AG04449 (cell line): ENCODE data around the gene YTHDC2.

Experiments used
- CTCF ChIA-PET: fragments of 350-600 bp; formaldehyde crosslinking; extraction: SDS; loops from one replicate; lab custom pipeline; 2021; ENCODE audit warnings: antibody characterized with exemption; lab: Yijun Ruan, JAX
- POLR2A ChIA-PET: fragments of 400-600, 350-600 bp; formaldehyde crosslinking; extraction: SDS; loops from one replicate; lab custom pipeline; 2020; ENCODE audit warnings: antibody characterized with exemption, inconsistent platforms; lab: Yijun Ruan, JAX
- DNase-seq: peaks from one replicate; pipeline ENCODE4 v3.0.0-alpha.2; 2010; ENCODE audit warnings: low read depth, low spot score
- H3K4me3 ChIP-seq: 2 replicates; pipeline ENCODE4 v1.5.1; 2011; ENCODE audit warnings: low read depth, mild to moderate bottlenecking, control low read depth, low read length
- CTCF ChIP-seq: IDR thresholded peaks from one replicate; pipeline ENCODE4 v1.5.1; 2011; ENCODE audit warnings: mild to moderate bottlenecking, moderate library complexity, low read length, control low read depth, inconsistent platforms; ENCODE audit not compliant: insufficient read depth; ENCODE audit errors: missing control alignments

Gene YTHDC2

DNA sequence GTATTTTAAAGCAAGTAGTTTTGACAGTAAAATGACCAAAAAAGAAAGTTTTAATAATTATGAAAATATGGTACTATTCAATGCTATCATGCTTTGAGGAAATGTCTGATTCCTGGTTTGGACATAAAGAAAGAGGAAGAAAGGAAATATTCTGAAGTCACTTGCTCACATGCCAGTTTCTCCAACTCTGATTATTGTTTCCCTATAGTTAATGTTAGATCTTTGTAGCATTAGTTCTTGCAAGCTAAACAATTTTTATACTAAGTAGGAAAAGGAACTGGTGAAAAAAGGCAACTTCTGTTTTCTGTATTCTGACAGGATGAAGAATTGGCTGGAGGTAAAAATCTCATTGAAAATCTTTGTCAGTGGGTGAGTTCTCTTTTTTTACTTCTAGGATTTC is 119.5 kb downstream of the YTHDC2 start:
- H3K4me3 ChIP-seq = no peak overlapping the region
- TF ChIP-seq CTCF = no peak
- ChIA-PET POLR2A (no interaction called here), CTCF (no interaction called here)
- no peak for DNase-seq

DNA sequence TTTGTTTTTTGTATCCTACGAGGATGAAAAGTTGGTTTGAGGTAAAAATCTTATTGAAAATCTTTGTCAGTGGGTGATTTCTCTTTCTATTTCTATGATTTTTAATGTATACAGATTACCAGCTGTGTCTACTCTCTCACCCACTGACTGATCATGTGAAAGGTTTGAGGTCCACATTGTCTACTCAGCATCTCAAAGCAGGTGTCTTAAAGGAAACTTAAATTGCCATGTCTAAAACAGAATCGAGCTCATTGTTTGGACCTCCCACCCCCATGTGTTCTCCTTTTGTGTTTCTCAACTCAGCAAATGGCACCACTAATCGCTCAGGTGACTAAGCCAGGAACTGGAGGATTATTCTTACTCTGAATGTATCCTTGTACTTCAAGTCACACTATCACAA is 121.5 kb downstream of the YTHDC2 start:
- POLR2A ChIA-PET = no interaction called here
- DNase-seq = no peak
- CTCF ChIA-PET = interaction anchor here (1.6 kb wide), 1 partner anchor 29 kb away, joined by 4 read pairs; no protein-coding TSS in a partner anchor
- H3K4me3 ChIP-seq = no peak overlapping the region
- no peak for TF ChIP-seq CTCF

DNA sequence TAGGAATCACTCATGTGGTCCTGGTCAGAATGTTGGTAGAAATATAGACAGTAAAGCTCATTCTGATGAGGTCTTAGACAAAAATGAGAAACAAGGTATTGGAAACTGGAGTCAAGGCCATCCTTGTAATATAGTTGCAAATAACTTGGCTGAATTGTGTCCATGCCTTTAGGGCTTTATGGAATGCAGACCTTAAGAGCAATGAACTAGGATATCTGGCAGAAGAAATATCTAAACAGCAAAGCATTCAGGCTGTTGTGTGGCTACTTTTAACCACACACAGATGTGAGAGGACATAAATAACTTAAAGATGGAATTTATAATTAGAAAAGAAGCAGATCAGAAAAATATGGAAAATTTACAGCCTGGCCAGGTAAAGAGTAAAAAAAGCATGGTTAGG is 128.2 kb downstream of the YTHDC2 start:
- ChIA-PET POLR2A (no interaction called here), CTCF (no interaction called here)
- H3K4me3 ChIP-seq = no peak overlapping the region
- DNase-seq = no peak
- TF ChIP-seq CTCF = no peak
